IPS-15b (cell line): ENCODE measurements around the gene COBLL1.

ENCODE experiments used
- H3K27me3 ChIP-seq: one replicate; pipeline ENCODE4 v1.6.1; 2013; ENCODE audit warnings: low read length; ENCODE audit not compliant: control insufficient read depth, insufficient read depth
- H3K36me3 ChIP-seq: one replicate; pipeline ENCODE4 v1.6.1; 2013; ENCODE audit warnings: low read length; ENCODE audit not compliant: control insufficient read depth, insufficient read depth
- H3K4me1 ChIP-seq: one replicate; pipeline ENCODE4 v1.6.1; 2013; ENCODE audit warnings: mild to moderate bottlenecking, low read length; ENCODE audit not compliant: control insufficient read depth, insufficient read depth
- H3K4me3 ChIP-seq: one replicate; pipeline ENCODE4 v1.5.1; 2013; ENCODE audit warnings: low read depth, low read length
- H3K9ac ChIP-seq: one replicate; pipeline ENCODE4 v1.6.1; 2013; ENCODE audit warnings: low read depth, mild to moderate bottlenecking, low read length
- H3K9me3 ChIP-seq: one replicate; pipeline ENCODE4 v1.6.1; 2013; ENCODE audit warnings: mild to moderate bottlenecking, low read length; ENCODE audit not compliant: control insufficient read depth, insufficient read depth

COBLL1 gene

DNA sequence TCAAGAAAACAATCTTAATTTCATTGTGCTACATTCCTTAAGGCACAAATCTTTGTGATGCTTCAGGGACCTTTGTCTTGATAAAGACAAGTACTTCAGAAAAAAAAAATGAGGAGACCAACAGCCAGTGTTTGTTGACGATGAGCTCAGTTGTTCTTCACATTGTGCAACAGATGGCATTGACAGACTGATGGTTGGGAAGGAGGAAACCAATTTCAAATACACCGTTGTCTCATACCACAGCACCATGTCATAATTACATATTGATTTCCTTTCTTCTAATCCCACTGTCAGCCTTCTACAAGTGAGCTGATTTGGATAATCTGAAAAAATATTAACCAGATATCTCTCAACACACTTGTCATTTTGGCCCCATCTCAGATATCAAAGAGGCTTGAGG, 166.6 kb downstream of the COBLL1 start:
- Histone ChIP-seq H3K27me3 (no peaks in the 10 kb centered on the region), H3K4me3 (no peak overlapping the region), H3K9me3 (no peaks in the 10 kb centered on the region), H3K9ac (no peak overlapping the region), H3K4me1 (no peaks in the 10 kb centered on the region), H3K36me3 (no peaks in the 10 kb centered on the region)

DNA sequence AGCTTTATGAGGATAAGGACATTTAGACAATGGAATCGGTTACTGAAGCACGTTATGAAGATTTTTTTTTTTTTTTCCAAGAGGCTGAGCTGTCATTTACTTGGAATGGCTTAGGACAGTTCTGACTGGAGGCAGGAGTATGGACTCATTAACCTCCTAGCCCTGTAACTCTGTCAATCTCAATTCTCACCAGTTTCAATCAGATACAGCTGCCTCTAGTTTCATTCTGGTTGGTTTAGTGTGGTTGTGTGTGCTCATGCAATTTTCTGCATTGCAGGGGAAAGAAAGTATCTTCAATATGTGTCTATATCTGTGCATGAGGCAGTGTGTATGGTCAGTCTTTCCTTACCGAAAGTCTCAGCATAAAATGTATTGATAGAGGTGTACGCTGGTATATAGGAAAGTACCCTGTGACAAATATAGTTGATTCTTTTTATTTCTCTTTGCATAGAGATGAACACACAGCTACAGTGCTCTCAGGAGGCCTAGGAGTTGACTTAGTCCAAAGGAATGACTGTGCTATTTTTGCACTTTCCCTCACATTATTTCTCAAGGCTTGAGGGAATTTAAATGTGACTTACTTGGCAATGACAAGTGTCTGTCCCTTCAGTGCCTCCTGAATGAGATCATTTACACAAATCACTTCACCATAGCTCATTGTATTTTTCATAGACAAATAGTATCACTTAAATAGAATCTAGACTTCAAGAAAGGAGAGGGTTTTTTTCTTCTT, 169.8 kb downstream of the COBLL1 start:
- no peaks in the 10 kb centered on the region for H3K27me3 ChIP-seq
- H3K4me3 ChIP-seq = no peak overlapping the region
- no peak overlapping the region for H3K9ac ChIP-seq
- H3K4me1 ChIP-seq = no peaks in the 10 kb centered on the region
- H3K36me3 ChIP-seq = no peaks in the 10 kb centered on the region
- no peaks in the 10 kb centered on the region for H3K9me3 ChIP-seq

DNA sequence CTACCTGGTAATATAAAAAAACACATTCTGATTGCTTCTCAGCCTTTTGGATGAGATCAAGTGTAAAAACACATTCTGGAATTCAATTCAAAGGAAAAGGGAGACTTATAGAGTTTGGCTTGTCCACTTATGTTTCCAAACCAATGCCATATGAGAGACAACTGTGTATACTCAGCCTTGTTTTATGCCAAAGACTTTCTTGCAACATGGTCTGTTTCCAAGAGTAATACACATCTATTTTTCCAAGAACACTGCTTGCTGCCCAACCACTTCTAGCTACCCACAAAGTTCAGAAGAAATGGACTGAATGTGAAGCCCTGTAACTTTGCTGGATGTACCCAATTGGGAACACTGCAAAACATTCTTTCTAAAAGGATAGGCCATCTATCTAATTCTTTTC, 172.3 kb downstream of the COBLL1 start:
- Histone ChIP-seq H3K4me1 (no peaks in the 10 kb centered on the region), H3K9ac (no peak overlapping the region), H3K9me3 (no peaks in the 10 kb centered on the region), H3K27me3 (no peaks in the 10 kb centered on the region), H3K36me3 (no peaks in the 10 kb centered on the region), H3K4me3 (no peak overlapping the region)

DNA sequence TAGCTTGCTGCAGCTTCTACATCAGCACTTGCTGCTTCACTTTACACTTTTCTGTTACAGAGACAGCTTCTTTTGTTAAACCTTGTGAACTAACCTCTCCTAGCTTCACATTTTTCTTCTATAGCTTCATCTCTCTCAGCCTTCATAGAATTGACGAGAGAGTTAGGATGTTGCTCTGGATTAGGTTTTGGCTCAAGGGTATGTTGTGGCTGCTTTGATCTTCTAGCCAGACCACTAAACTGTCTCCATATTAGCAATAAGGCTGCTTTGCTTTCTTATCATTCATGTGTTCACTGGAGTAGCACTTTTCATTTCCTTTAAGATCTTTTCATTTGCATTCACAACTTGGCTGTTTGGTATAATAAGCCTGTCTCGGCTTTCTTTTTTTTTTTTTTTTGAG, 174.1 kb downstream of the COBLL1 start:
- H3K4me3 ChIP-seq = no peak overlapping the region
- H3K27me3 ChIP-seq = no peaks in the 10 kb centered on the region
- H3K4me1 ChIP-seq = no peaks in the 10 kb centered on the region
- no peaks in the 10 kb centered on the region for H3K9me3 ChIP-seq
- H3K36me3 ChIP-seq = no peaks in the 10 kb centered on the region
- no peak overlapping the region for H3K9ac ChIP-seq

DNA sequence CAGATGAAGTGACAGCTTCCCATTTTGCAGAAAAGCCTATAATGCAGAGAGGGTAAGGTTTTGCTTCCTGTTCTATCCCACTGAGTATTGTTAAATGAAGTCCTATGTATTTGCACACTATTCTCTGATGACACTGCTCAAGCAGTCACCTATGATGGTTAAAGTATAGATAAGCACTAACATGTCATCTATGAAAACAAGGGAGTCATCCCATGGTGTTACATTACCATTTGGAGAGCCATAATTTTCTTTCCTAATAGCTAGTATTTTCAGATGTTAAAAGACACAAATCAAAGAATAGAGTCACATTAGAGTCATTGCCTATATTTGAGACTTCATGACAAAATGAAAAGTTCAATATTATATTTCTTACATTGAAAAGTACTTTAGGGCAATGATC, 177.6 kb downstream of the COBLL1 start:
- H3K4me3 ChIP-seq = no peak overlapping the region
- no peaks in the 10 kb centered on the region for H3K9me3 ChIP-seq
- H3K4me1 ChIP-seq = no peaks in the 10 kb centered on the region
- H3K27me3 ChIP-seq = no peaks in the 10 kb centered on the region
- H3K36me3 ChIP-seq = no peaks in the 10 kb centered on the region
- no peak overlapping the region for H3K9ac ChIP-seq

- H3K27me3 ChIP-seq = no peaks in the 10 kb centered on the region
- H3K4me3 ChIP-seq = no peak overlapping the region
- H3K9me3 ChIP-seq = no peaks in the 10 kb centered on the region
- no peaks in the 10 kb centered on the region for H3K4me1 ChIP-seq
- no peaks in the 10 kb centered on the region for H3K36me3 ChIP-seq
- no peak overlapping the region for H3K9ac ChIP-seq
These were observed 178.6 kb downstream of the COBLL1 start for GRCh38 chr2:164662868-164663631.

GRCh38 chr2:164662066-164662465, 179.6 kb downstream of the COBLL1 start:
- no peak overlapping the region for H3K4me3 ChIP-seq
- H3K36me3 ChIP-seq = no peaks in the 10 kb centered on the region
- no peaks in the 10 kb centered on the region for H3K9me3 ChIP-seq
- H3K27me3 ChIP-seq = no peaks in the 10 kb centered on the region
- H3K9ac ChIP-seq = no peak overlapping the region
- no peaks in the 10 kb centered on the region for H3K4me1 ChIP-seq

DNA sequence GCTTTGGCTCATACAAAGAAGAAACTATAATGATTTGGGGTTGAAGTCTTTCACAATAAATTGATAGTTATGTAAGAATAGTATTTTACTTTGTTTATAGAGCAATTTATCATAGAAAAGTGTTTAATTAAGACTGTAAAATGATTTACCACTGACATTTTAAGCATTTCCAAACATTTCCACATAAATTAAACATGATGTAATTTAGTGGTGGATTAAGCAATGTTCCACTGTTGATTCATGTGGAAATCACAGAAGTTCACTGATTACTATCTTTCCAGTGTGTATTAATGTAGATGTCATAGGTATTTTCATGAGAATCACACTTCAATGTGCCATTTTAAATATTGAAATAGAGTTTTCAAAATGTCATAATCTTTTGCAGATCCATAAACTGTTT, 180.3 kb downstream of the COBLL1 start:
- H3K4me3 ChIP-seq = no peak overlapping the region
- no peaks in the 10 kb centered on the region for H3K4me1 ChIP-seq
- no peaks in the 10 kb centered on the region for H3K36me3 ChIP-seq
- H3K9ac ChIP-seq = no peak overlapping the region
- H3K27me3 ChIP-seq = no peaks in the 10 kb centered on the region
- no peaks in the 10 kb centered on the region for H3K9me3 ChIP-seq

DNA sequence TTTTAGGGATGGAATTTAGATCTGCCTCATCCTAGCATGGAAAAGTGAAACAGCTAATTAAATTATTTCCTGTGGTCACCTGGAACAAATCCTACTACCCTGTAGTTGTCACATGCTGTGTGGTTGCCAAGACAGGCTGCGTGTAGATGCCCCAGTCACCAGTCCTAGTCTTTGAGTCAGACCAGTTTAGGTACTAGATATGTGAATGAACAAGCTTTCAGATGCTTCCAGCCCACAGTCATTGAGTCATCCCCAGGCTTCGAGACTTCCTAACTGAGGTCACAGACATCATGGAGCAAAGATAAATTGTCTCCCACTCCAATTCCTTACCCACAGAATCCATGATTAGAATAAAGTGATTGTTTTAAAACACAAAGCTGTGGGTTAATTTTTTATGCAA, 184.5 kb downstream of the COBLL1 start:
- no peaks in the 10 kb centered on the region for H3K27me3 ChIP-seq
- no peaks in the 10 kb centered on the region for H3K36me3 ChIP-seq
- no peaks in the 10 kb centered on the region for H3K4me1 ChIP-seq
- H3K9ac ChIP-seq = no peak overlapping the region
- H3K9me3 ChIP-seq = no peaks in the 10 kb centered on the region
- H3K4me3 ChIP-seq = no peak overlapping the region

DNA sequence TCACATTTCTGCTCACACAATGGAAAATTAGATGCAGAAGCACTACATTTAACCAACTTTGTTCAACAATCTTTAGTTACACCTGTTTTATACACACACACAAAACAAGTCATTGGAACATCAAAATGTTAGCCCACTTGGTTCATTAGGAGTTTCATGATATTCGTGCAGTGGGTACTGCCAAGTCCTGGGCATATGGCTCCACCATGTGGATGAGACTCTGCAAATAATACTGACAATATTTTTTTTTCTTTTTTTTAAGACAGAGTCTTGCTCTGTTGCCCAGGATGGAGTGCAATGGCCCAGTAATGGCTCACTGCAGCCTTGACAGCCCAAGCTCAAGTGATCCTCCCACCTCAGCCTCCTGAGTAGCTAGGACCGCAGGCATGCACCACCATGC, 185.9 kb downstream of the COBLL1 start:
- no peaks in the 10 kb centered on the region for H3K27me3 ChIP-seq
- H3K36me3 ChIP-seq = no peaks in the 10 kb centered on the region
- no peaks in the 10 kb centered on the region for H3K9me3 ChIP-seq
- H3K4me3 ChIP-seq = no peak overlapping the region
- no peak overlapping the region for H3K9ac ChIP-seq
- H3K4me1 ChIP-seq = peaks cover 2% of the 10 kb centered on the region

DNA sequence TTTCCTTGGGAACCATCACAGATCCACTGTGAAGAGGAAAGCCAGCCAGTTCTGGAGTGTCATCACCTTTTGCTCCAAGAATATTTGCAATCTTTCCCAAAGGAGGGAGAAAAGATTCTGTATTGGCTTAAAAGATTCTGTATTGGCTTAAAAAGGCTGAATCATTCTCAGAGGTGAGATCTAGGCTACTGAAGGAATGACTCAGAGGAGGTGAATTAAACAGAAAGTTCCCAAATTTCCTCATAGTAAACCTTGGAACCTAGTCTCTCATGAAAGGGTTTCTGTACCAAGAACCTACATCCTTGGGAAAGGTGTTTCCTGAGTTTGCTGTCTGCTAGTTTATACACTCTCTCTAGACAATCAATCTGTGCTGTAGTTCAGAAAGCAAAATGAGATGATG, 186.3 kb downstream of the COBLL1 start:
- no peak overlapping the region for H3K9ac ChIP-seq
- H3K27me3 ChIP-seq = no peaks in the 10 kb centered on the region
- H3K36me3 ChIP-seq = no peaks in the 10 kb centered on the region
- no peak overlapping the region for H3K4me3 ChIP-seq
- peaks cover under 1% of the 10 kb centered on the region for H3K9me3 ChIP-seq
- H3K4me1 ChIP-seq = peaks cover 2% of the 10 kb centered on the region

- H3K9me3 ChIP-seq = peaks cover 8% of the 10 kb centered on the region
- H3K36me3 ChIP-seq = no peaks in the 10 kb centered on the region
- no peaks in the 10 kb centered on the region for H3K27me3 ChIP-seq
- peaks cover 2% of the 10 kb centered on the region for H3K4me1 ChIP-seq
- no peak overlapping the region for H3K9ac ChIP-seq
- H3K4me3 ChIP-seq = no peak overlapping the region
These were observed 190.3 kb downstream of the COBLL1 start for GRCh38 chr2:164651361-164651760.
